GM19023 (cell line): Measurements from ENCODE around the gene LCE3A.

Source experiments
- ATAC-seq: cut with Tn5 transposase; IDR thresholded peaks from one replicate; pipeline ENCODE4 v1.9.1; 2021; ENCODE audit warnings: mild to moderate bottlenecking, moderate library complexity; ENCODE audit not compliant: unreplicated experiment

Gene LCE3A

DNA sequence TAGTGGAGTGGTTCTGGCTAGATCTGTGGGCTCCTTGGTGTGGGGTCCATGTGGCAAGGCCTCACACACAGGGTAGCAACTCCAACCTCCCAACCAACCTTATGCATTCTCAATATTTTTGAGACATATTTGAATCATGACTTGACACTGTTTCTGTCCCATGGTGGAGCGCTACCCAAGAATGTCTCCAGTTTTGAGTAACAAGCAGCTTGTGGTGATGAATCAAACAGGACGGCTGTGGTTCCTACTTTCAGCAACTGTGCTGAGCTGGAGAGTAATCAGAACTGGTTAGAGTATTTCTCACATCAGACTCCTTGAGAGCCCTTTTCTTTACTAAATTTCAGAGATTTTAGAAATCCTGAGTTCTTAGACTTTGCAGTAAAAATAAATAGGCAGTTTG, 45.7 kb downstream of the LCE3A start:
- no peak for ATAC-seq
